Muscle layer of duodenum (tissue), 2 donors: ENCODE measurements around the gene RTRAF.

Source experiments
- H3K27ac ChIP-seq: one replicate; pipeline ENCODE4 v1.7.0; 2013; ENCODE audit warnings: mild to moderate bottlenecking, low read length
- H3K27me3 ChIP-seq: one replicate; pipeline ENCODE4 v1.7.0; 2013; ENCODE audit warnings: low read depth, mild to moderate bottlenecking, control low read depth, low read length
- H3K36me3 ChIP-seq, 2 donors: one replicate each; pipeline ENCODE4 v1.7.0; 2013; ENCODE audit warnings: low read length in 2 of 2, control low read depth in 1 of 2, mild to moderate bottlenecking in 1 of 2; ENCODE audit not compliant: insufficient read depth in 2 of 2, control insufficient read depth in 1 of 2
- H3K4me1 ChIP-seq, 2 donors: one replicate each; pipeline ENCODE4 v1.7.0; 2013; ENCODE audit warnings: low read length in 2 of 2, mild to moderate bottlenecking in 2 of 2, control low read depth in 1 of 2, moderate library complexity in 1 of 2; ENCODE audit not compliant: insufficient read depth in 2 of 2, control insufficient read depth in 1 of 2
- H3K4me3 ChIP-seq, 2 donors: one replicate each; pipeline ENCODE4 v1.7.0; 2013; ENCODE audit warnings: low read length in 2 of 2, low read depth in 1 of 2, mild to moderate bottlenecking in 1 of 2
- H3K9me3 ChIP-seq, 2 donors: one replicate each; pipeline ENCODE4 v1.7.0; 2013; ENCODE audit warnings: low read length in 2 of 2, control low read depth in 1 of 2, mild to moderate bottlenecking in 1 of 2; ENCODE audit not compliant: control insufficient read depth in 1 of 2
- donor health status: healthy.

RTRAF gene

DNA sequence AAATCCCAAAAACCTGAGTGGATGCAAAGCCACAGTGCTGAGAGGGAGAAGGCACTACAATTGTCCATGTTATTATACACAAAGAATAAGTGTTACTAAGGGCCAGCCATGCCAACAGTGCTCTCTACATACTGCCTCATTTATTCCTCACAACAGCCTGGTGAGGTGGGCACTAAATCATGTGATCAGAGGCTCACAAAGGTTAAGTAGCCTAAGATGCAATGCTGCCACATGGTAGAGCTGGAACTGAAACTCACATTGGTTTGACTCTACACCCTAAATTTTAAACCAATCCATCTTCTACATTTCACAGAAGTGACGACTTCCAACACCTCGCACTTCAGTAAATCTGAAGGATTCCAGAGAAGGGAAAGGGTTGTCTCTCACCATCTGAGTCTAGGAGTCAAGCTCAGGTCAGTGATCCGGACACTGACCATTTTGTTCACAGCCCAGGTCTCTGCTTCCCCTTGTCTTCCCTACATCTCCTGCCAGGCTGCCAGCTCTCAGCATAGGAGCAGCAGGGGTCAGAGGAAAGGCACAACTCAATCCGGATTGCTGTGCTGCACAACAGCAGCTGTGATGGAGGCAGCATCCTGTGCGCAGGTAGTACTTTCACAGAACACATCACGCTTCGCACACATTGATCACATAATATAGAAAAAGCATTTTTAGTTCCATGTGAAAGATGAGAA is 49.9 kb downstream of the RTRAF start:
- Histone ChIP-seq H3K9me3 (no peaks in the 10 kb centered on the region), H3K4me1 (peaks cover 9 to 11% of the 10 kb centered on the region in 2 donors), H3K27me3 (no peaks in the 10 kb centered on the region), H3K36me3 (peaks cover 4 to 36% of the 10 kb centered on the region in 2 donors), H3K27ac (no peak overlapping the region), H3K4me3 (no peak overlapping the region)

DNA sequence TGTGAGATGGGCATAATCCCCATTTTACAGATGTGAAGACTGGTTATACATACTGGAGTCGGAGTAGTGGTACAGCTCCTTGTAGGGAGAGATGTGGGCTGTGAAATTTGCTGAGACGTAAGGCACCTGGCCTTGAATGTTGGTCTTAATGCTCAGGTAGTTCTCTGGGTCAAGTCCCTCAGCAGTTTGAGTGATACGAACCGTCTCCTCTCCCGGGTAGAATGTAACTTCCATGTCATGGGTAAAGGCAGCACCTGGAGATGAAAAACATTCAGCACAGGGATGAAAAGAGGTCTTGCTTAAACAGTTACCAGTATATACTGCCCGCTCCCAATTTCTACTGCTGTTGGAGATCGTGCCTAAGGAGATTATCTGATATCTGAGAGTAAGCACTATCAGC is 51.3 kb downstream of the RTRAF start:
- Histone ChIP-seq H3K4me1 (peaks cover 11 to 19% of the 10 kb centered on the region in 2 donors), H3K27me3 (no peaks in the 10 kb centered on the region), H3K36me3 (peaks cover 4 to 36% of the 10 kb centered on the region in 2 donors), H3K27ac (no peak overlapping the region), H3K4me3 (no peak overlapping the region), H3K9me3 (no peaks in the 10 kb centered on the region)

DNA sequence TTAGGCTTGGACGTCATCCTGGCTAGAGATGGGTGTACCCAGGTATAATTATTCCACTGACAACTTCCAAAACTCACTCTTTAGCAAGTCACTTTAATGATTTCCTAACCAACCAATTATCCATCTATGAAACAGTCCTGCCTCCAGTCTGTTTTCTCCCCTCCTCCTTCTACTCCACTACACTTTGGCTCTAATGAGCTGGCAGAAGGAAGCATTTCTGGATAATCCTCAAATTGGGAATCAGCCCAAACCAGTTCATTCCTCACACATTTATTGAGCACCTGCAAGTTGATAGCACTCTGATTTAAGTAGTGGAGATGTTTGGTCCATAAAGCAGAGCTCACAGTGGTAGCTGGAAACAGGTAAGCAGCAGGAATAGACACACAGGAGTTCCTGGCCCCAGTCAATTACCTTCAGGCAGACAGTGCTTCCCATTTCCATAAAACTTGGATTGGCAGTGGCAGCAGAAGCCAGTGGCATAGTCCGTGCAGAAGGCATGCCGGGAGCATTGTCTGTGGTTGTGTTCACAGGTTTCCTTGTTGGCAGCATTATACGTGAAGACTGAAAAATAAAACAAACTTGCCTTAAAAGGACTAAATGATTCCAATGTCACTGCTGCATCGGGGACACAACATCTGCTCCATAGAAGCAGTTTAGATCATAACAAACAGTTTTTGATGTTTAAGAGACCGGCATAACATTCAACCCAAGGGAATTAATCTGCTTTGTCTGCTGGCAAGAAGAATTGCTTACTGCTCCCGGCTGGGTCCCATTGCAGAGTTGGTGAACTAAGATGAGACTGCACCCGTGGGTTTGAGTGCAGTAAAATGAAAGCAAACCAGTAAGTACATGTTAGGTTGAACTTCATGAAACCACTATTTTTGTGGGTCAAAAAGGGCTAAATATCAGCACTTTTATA is 53.3 kb downstream of the RTRAF start:
- no peaks in the 10 kb centered on the region for H3K9me3 ChIP-seq
- H3K4me3 ChIP-seq: peak overlapping the region in 1 of 2 donors; percentile 15
- peaks cover 16 to 30% of the 10 kb centered on the region in 2 donors for H3K4me1 ChIP-seq
- H3K36me3 ChIP-seq: peaks cover 0 to 27% of the 10 kb centered on the region in 2 donors
- no peak overlapping the region for H3K27ac ChIP-seq
- no peaks in the 10 kb centered on the region for H3K27me3 ChIP-seq

GRCh38 chr14:52043690-52044089 is 54.3 kb downstream of the RTRAF start:
- Histone ChIP-seq H3K27ac (no peak overlapping the region), H3K4me3 (no peak overlapping the region), H3K36me3 (peaks cover 0 to 18% of the 10 kb centered on the region in 2 donors), H3K9me3 (no peaks in the 10 kb centered on the region), H3K4me1 (peaks cover 16 to 40% of the 10 kb centered on the region in 2 donors), H3K27me3 (no peaks in the 10 kb centered on the region)

DNA sequence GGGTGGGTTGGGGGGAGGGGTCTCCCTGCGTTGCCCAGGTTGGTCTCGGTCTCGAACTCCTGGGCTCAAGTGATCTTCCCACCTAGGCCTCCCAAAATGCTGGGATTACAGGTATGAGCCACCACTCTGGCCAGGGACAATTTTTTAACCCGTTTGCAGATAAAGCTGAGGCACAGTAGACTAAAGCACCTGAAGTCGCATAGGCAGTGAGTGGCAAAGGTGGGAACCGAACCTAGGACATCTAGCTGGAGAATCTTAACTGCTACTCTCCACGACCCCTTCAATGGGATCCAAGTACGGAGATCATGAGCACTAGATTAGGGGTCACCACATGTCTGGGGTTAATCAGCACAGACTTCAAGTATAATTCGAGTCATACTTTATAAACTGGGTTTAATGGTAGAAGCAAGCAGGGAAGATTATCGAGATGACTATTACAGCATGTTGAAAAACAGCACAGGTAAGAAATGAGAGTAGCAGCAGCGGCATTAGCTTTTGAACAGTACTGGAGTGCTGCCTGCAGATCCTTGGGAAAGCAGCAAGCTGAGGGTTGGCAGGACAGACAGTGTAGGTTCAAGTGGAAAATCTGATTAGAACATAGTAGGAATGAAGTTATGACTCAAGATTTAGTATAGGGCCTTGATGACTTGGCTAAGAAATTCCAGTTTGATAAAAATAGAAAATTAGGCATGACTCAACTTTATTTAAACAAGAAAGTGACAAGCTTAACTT is 55.6 kb downstream of the RTRAF start:
- Histone ChIP-seq H3K4me3 (no peak overlapping the region), H3K27ac (peak overlapping the region; percentile 67), H3K4me1 (peaks cover 16 to 53% of the 10 kb centered on the region in 2 donors), H3K9me3 (no peaks in the 10 kb centered on the region), H3K36me3 (peaks cover 0 to 13% of the 10 kb centered on the region in 2 donors), H3K27me3 (no peaks in the 10 kb centered on the region)

GRCh38 chr14:52046376-52046917 is 57.1 kb downstream of the RTRAF start:
- H3K27me3 ChIP-seq: no peaks in the 10 kb centered on the region
- no peaks in the 10 kb centered on the region for H3K9me3 ChIP-seq
- peaks cover 16 to 59% of the 10 kb centered on the region in 2 donors for H3K4me1 ChIP-seq
- peak overlapping the region; percentile 46 for H3K27ac ChIP-seq
- H3K36me3 ChIP-seq: peaks cover 0 to 2% of the 10 kb centered on the region in 2 donors
- no peak overlapping the region for H3K4me3 ChIP-seq

- H3K4me1 ChIP-seq: peaks cover 24 to 74% of the 10 kb centered on the region in 2 donors
- no peaks in the 10 kb centered on the region for H3K36me3 ChIP-seq
- H3K9me3 ChIP-seq: no peaks in the 10 kb centered on the region
- H3K4me3 ChIP-seq: no peak overlapping the region
- H3K27me3 ChIP-seq: no peaks in the 10 kb centered on the region
- H3K27ac ChIP-seq: no peak overlapping the region
Observed at GRCh38 chr14:52048116-52048515, 58.8 kb downstream of the RTRAF start.

DNA sequence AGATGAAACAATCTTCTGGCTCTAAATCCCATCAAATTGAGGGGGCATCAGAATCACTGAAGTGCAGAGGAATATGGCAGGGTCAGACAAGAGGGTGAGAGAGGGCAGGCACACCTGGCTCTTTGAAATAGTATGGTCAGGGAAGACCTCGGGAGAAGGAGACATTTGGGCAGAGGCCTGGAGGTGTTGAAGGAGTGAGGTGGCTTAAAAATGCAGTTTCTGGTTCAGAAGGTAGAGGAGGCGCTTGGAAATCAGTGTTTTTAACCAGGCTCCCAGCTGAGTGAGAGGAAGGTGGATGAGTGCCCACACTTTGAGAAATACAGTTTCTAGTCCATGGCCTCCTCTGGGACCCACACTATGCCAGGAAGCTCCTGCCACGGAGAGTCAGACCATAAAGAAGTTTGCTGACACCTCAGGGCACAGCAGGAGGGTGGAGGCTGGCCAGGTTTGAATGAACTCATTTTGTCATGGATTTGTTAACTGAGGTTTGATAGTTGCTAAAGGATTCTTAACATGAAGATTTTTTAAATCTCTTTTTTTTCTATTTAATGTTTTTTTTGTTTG is 59.4 kb downstream of the RTRAF start:
- H3K27me3 ChIP-seq: no peaks in the 10 kb centered on the region
- H3K4me3 ChIP-seq: no peak overlapping the region
- no peaks in the 10 kb centered on the region for H3K36me3 ChIP-seq
- peaks cover 23 to 74% of the 10 kb centered on the region in 2 donors for H3K4me1 ChIP-seq
- no peaks in the 10 kb centered on the region for H3K9me3 ChIP-seq
- H3K27ac ChIP-seq: peak overlapping the region; percentile 26

DNA sequence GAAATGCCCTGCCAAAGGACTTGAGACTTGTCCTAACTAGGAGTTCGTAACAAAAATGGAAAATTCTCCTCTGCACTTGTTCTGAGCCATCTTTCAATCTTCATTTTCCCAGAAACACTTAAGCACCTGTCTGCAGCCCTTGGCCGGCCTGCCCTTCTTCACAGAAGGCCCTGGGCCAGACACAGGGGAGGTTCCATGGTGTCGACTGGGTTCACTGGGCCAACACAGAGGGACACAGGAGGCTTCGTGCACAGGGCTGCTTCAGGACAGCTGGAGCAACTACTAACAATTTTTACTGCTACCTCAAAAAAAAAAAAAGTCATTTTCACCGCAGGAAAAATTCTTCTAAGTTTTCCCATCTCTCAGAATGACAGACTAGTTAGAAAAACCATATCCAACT is 59.9 kb downstream of the RTRAF start:
- peaks cover 26 to 77% of the 10 kb centered on the region in 2 donors for H3K4me1 ChIP-seq
- H3K27me3 ChIP-seq: no peaks in the 10 kb centered on the region
- H3K9me3 ChIP-seq: no peaks in the 10 kb centered on the region
- no peak overlapping the region for H3K4me3 ChIP-seq
- H3K36me3 ChIP-seq: no peaks in the 10 kb centered on the region
- no peak overlapping the region for H3K27ac ChIP-seq

- no peak overlapping the region for H3K27ac ChIP-seq
- no peak overlapping the region for H3K4me3 ChIP-seq
- peaks cover 26 to 74% of the 10 kb centered on the region in 2 donors for H3K4me1 ChIP-seq
- H3K9me3 ChIP-seq: no peaks in the 10 kb centered on the region
- no peaks in the 10 kb centered on the region for H3K36me3 ChIP-seq
- no peaks in the 10 kb centered on the region for H3K27me3 ChIP-seq
Observed at GRCh38 chr14:52049721-52050588, 60.6 kb downstream of the RTRAF start.
